Naive thymus-derived CD8-positive, alpha-beta T cell (primary cell): ENCODE results near the gene PTPN23. TPM values are rescaled to one million over a fixed set of nuclear protein-coding genes. Genes with fewer than 3 reads are reported as not detected.

Source experiments
- ATAC-seq, 2 donors: fragments of 150-1000 bp; cut with Tn5 transposase in 1 of 2; sonication (Bioruptor Pico), chemical (Tn5 transposase) in 1 of 2; 1 replicate in 1 of 2; 2 replicates in 1 of 2; pipeline ENCODE4 v1.10.0; 2021; ENCODE audit warnings: mild to moderate bottlenecking in 2 of 2, moderate library complexity in 2 of 2
- POLR2A ChIA-PET: fragments of 350-600 bp; sonication (Branson Sonifier 250); formaldehyde crosslinking; loops from one replicate; lab custom pipeline; 2021; ENCODE audit warnings: antibody characterized with exemption; lab: Charles Lee
- DNase-seq, 10 donors: peaks; one replicate each; pipeline versions ENCODE4 v3.0.0 to v3.0.0-alpha.2; 2020 to 2022
- H3K27ac Mint-ChIP-seq, 10 donors: one replicate each; pipeline ENCODE4 v1.8.0; 2020 to 2022; ENCODE audit warnings: mild to moderate bottlenecking in 10 of 10, mixed read lengths in 10 of 10, moderate library complexity in 4 of 10, inconsistent platforms in 1 of 10
- H3K27me3 Mint-ChIP-seq, 5 donors: one replicate each; pipeline ENCODE4 v1.8.0; 2021 to 2022; ENCODE audit warnings: mixed read lengths in 5 of 5
- H3K36me3 Mint-ChIP-seq, 3 donors: one replicate each; pipeline ENCODE4 v1.8.0; 2020 to 2022; ENCODE audit warnings: mixed read lengths in 3 of 3, mild to moderate bottlenecking in 2 of 3, inconsistent platforms in 1 of 3
- H3K4me1 Mint-ChIP-seq, 4 donors: one replicate each; pipeline ENCODE4 v1.8.0; 2021 to 2022; ENCODE audit warnings: mixed read lengths in 4 of 4
- H3K4me3 Mint-ChIP-seq, 10 donors: one replicate each; pipeline ENCODE4 v1.8.0; 2020 to 2022; ENCODE audit warnings: mild to moderate bottlenecking in 10 of 10, mixed read lengths in 10 of 10, moderate library complexity in 6 of 10, inconsistent platforms in 1 of 10
- H3K9me3 Mint-ChIP-seq, 9 donors: one replicate each; pipeline ENCODE4 v1.8.0; 2020 to 2022; ENCODE audit warnings: mixed read lengths in 9 of 9, mild to moderate bottlenecking in 3 of 9, inconsistent platforms in 1 of 9, moderate library complexity in 1 of 9
- polyA plus RNA-seq, 3 donors: library from polyadenylated mRNA; unstranded; fragments of 300-500 nt; fragmentation: Illumina TruSeq; gene quantifications; one replicate each; pipeline ENCODE4 v1.2.3, GENCODE V29; 2021
- total RNA-seq, 8 experiments: library from RNA in 2 of 8; stranded (reverse) in 2 of 8; gene quantifications; one replicate each; pipeline ENCODE4 v1.2.3 and lab custom pipeline; 2021 to 2026

The PTPN23 gene
- total and polyA plus RNA-seq, 5 experiments from 2014 or later: 3.0 to 63.8 (median 3.9) TPM

- Mint-ChIP-seq H3K27me3 (no peaks in the 10 kb centered on the region), H3K4me1 (peaks cover 10 to 21% (median 21%) of the 10 kb centered on the region in 4 donors), H3K4me3 (no peak overlapping the region), H3K27ac (peak overlapping the region in 5 of 10 donors; percentile 12 to 62 (median 24)), H3K9me3 (no peaks in the 10 kb centered on the region), H3K36me3 (peaks cover 8 to 29% (median 8%) of the 10 kb centered on the region in 3 donors)
- POLR2A ChIA-PET: interaction anchor here (0.7 kb wide), 1 partner anchor 258 kb away, joined by 3 read pairs; no protein-coding TSS in a partner anchor
- ATAC-seq: no peak
- no peak for DNase-seq
Measured at GRCh38 chr3:47424434-47425382, 43.9 kb downstream of the PTPN23 start.

- Mint-ChIP-seq H3K4me1 (peaks cover 15 to 21% (median 21%) of the 10 kb centered on the region in 4 donors), H3K9me3 (no peaks in the 10 kb centered on the region), H3K27me3 (no peaks in the 10 kb centered on the region), H3K36me3 (peaks cover 8 to 36% (median 8%) of the 10 kb centered on the region in 3 donors), H3K4me3 (no peak overlapping the region), H3K27ac (peak overlapping the region in 2 of 10 donors; percentile 12 to 24)
- POLR2A ChIA-PET: interaction anchor here (0.7 kb wide), 1 partner anchor 259 kb away, joined by 3 read pairs; no protein-coding TSS in a partner anchor
- DNase-seq (no peak), ATAC-seq (no peak)
Measured at GRCh38 chr3:47425383-47425778, 44.6 kb downstream of the PTPN23 start.

- Mint-ChIP-seq H3K4me3 (no peak overlapping the region), H3K27me3 (no peaks in the 10 kb centered on the region), H3K9me3 (no peaks in the 10 kb centered on the region), H3K27ac (peak overlapping the region in 1 of 10 donors; percentile 44), H3K4me1 (peaks cover 15 to 19% (median 18%) of the 10 kb centered on the region in 4 donors), H3K36me3 (peaks cover 6 to 35% (median 8%) of the 10 kb centered on the region in 3 donors)
- DNase-seq (no peak), ATAC-seq (no peak)
- POLR2A ChIA-PET: no interaction called here
Measured at GRCh38 chr3:47425959-47426358, 45.1 kb downstream of the PTPN23 start.

GRCh38 chr3:47427866-47428265 lies 47.0 kb downstream of the PTPN23 start:
- ATAC-seq (no peak), DNase-seq (no peak)
- Mint-ChIP-seq H3K27me3 (no peaks in the 10 kb centered on the region), H3K4me1 (peaks cover under 1 to 8% (median 2%) of the 10 kb centered on the region in 4 donors), H3K9me3 (no peaks in the 10 kb centered on the region), H3K4me3 (no peak overlapping the region), H3K36me3 (peaks cover 6 to 49% (median 8%) of the 10 kb centered on the region in 3 donors), H3K27ac (peak overlapping the region in 1 of 10 donors; percentile 72)
- POLR2A ChIA-PET: no interaction called here

GRCh38 chr3:47428662-47429061 lies 47.8 kb downstream of the PTPN23 start:
- Mint-ChIP-seq H3K9me3 (no peaks in the 10 kb centered on the region), H3K36me3 (peaks cover 6 to 56% (median 8%) of the 10 kb centered on the region in 3 donors), H3K4me1 (peaks cover 0 to 8% (median 0%) of the 10 kb centered on the region in 4 donors), H3K4me3 (no peak overlapping the region), H3K27ac (peak overlapping the region in 5 of 10 donors; percentile 36 to 72 (median 68)), H3K27me3 (no peaks in the 10 kb centered on the region)
- POLR2A ChIA-PET: no interaction called here
- no peak for ATAC-seq
- no peak for DNase-seq

- ATAC-seq (no peak), DNase-seq (no peak)
- H3K9me3 Mint-ChIP-seq: no peaks in the 10 kb centered on the region
- peaks cover 0 to 7% (median 0%) of the 10 kb centered on the region in 4 donors for H3K4me1 Mint-ChIP-seq
- POLR2A ChIA-PET: no interaction called here
- H3K4me3 Mint-ChIP-seq: no peak overlapping the region
- no peaks in the 10 kb centered on the region for H3K27me3 Mint-ChIP-seq
- H3K27ac Mint-ChIP-seq: peak overlapping the region in 8 of 10 donors; percentile 2 to 77 (median 37)
- peaks cover 6 to 63% (median 12%) of the 10 kb centered on the region in 3 donors for H3K36me3 Mint-ChIP-seq
Measured at GRCh38 chr3:47429476-47430270, 48.9 kb downstream of the PTPN23 start.

- ATAC-seq (no peak), DNase-seq (no peak)
- Mint-ChIP-seq H3K9me3 (no peaks in the 10 kb centered on the region), H3K4me3 (no peak overlapping the region), H3K36me3 (peaks cover 0 to 61% (median 12%) of the 10 kb centered on the region in 3 donors), H3K27ac (peak overlapping the region in 5 of 10 donors; percentile 2 to 77 (median 63)), H3K27me3 (no peaks in the 10 kb centered on the region), H3K4me1 (peaks cover 0 to 7% (median 0%) of the 10 kb centered on the region in 4 donors)
- POLR2A ChIA-PET: no interaction called here
Measured at GRCh38 chr3:47430606-47431005, 49.8 kb downstream of the PTPN23 start.

GRCh38 chr3:47431225-47431624 lies 50.4 kb downstream of the PTPN23 start:
- Mint-ChIP-seq H3K27ac (peak overlapping the region in 2 of 10 donors; percentile 67 to 77), H3K4me1 (peaks cover 0 to 7% (median 0%) of the 10 kb centered on the region in 4 donors), H3K4me3 (no peak overlapping the region), H3K36me3 (peaks cover 0 to 63% (median 9%) of the 10 kb centered on the region in 3 donors), H3K9me3 (no peaks in the 10 kb centered on the region), H3K27me3 (no peaks in the 10 kb centered on the region)
- POLR2A ChIA-PET: no interaction called here
- ATAC-seq (no peak), DNase-seq (no peak)

GRCh38 chr3:47432673-47433072 lies 51.9 kb downstream of the PTPN23 start:
- Mint-ChIP-seq H3K4me3 (no peak overlapping the region), H3K27me3 (no peaks in the 10 kb centered on the region), H3K27ac (no peak overlapping the region), H3K4me1 (peaks cover 0 to 7% (median 0%) of the 10 kb centered on the region in 4 donors), H3K9me3 (no peaks in the 10 kb centered on the region), H3K36me3 (peaks cover 0 to 65% (median 9%) of the 10 kb centered on the region in 3 donors)
- DNase-seq: no peak
- POLR2A ChIA-PET: interaction anchor here (1.2 kb wide), 1 partner anchor 11 kb away, joined by 3 read pairs; no protein-coding TSS in a partner anchor
- ATAC-seq: no peak

- Mint-ChIP-seq H3K9me3 (no peaks in the 10 kb centered on the region), H3K4me3 (no peak overlapping the region), H3K4me1 (peaks cover 0 to 7% (median under 1%) of the 10 kb centered on the region in 4 donors), H3K27ac (no peak overlapping the region), H3K36me3 (peaks cover 4 to 71% (median 8%) of the 10 kb centered on the region in 3 donors), H3K27me3 (no peaks in the 10 kb centered on the region)
- POLR2A ChIA-PET: no interaction called here
- DNase-seq (no peak), ATAC-seq (no peak)
Measured at GRCh38 chr3:47433796-47434195, 53.0 kb downstream of the PTPN23 start.

- Mint-ChIP-seq H3K4me3 (no peak overlapping the region), H3K4me1 (peaks cover 0 to 4% (median 2%) of the 10 kb centered on the region in 4 donors), H3K9me3 (no peaks in the 10 kb centered on the region), H3K27ac (peak overlapping the region in 1 of 10 donors; percentile 43), H3K36me3 (peaks cover 4 to 76% (median 10%) of the 10 kb centered on the region in 3 donors), H3K27me3 (no peaks in the 10 kb centered on the region)
- POLR2A ChIA-PET: interaction anchor here (0.6 kb wide), 1 partner anchor 30 kb away, joined by 5 read pairs; no protein-coding TSS in a partner anchor
- no peak for DNase-seq
- ATAC-seq: no peak
Measured at GRCh38 chr3:47434849-47435248, 54.0 kb downstream of the PTPN23 start.

GRCh38 chr3:47436180-47436579 lies 55.4 kb downstream of the PTPN23 start:
- Mint-ChIP-seq H3K27ac (no peak overlapping the region), H3K4me3 (no peak overlapping the region), H3K4me1 (peaks cover 0 to 3% (median 0%) of the 10 kb centered on the region in 4 donors), H3K27me3 (no peaks in the 10 kb centered on the region), H3K9me3 (no peaks in the 10 kb centered on the region), H3K36me3 (peaks cover 4 to 81% (median 13%) of the 10 kb centered on the region in 3 donors)
- POLR2A ChIA-PET: no interaction called here
- ATAC-seq (no peak), DNase-seq (no peak)
